NB4 (cell line): ENCODE measurements around the gene PIWIL4.

ENCODE experiments used
- DNase-seq: peaks from one replicate; pipeline ENCODE4 v3.0.0; 2010; ENCODE audit warnings: low read depth
- H3K4me3 ChIP-seq: one replicate; pipeline ENCODE4 v1.5.1; 2011; ENCODE audit warnings: mild to moderate bottlenecking, low read depth, low read length, moderate library complexity
- CTCF ChIP-seq: IDR thresholded peaks from one replicate; pipeline ENCODE4 v1.5.1; 2012; ENCODE audit warnings: low read depth, low read length
- MAX ChIP-seq: IDR thresholded peaks from 2 replicates; pipeline ENCODE4 v1.6.1; 2011; ENCODE audit warnings: low read depth, low read length
- MYC ChIP-seq: IDR thresholded peaks from 2 replicates; pipeline ENCODE4 v1.6.1; 2011; ENCODE audit warnings: low read depth, low read length
- POLR2A ChIP-seq: IDR thresholded peaks from 2 replicates; pipeline ENCODE4 v1.6.1; 2011; ENCODE audit warnings: mild to moderate bottlenecking; ENCODE audit not compliant: insufficient read length; ENCODE audit errors: extremely low read depth

PIWIL4 gene

GRCh38 chr11:94655291-94655690, 88.1 kb downstream of the PIWIL4 start:
- no peak for DNase-seq
- H3K4me3 ChIP-seq, result no peak overlapping the region
- no peak for TF ChIP-seq CTCF
- no peak for TF ChIP-seq POLR2A
- TF ChIP-seq MYC, result no peak
- no peak for TF ChIP-seq MAX

- H3K4me3 ChIP-seq, result no peak overlapping the region
- no peak for DNase-seq
- TF ChIP-seq MYC, result no peak
- TF ChIP-seq MAX, result no peak
- TF ChIP-seq POLR2A, result no peak
- TF ChIP-seq CTCF, result no peak
Observed at GRCh38 chr11:94655956-94656355, 88.8 kb downstream of the PIWIL4 start.

- TF ChIP-seq MAX (no peak), MYC (no peak), CTCF (no peak), POLR2A (no peak)
- H3K4me3 ChIP-seq, result no peak overlapping the region
- DNase-seq, result no peak
Observed at GRCh38 chr11:94656968-94657367, 89.8 kb downstream of the PIWIL4 start.

- no peak overlapping the region for H3K4me3 ChIP-seq
- no peak for TF ChIP-seq MYC
- no peak for TF ChIP-seq POLR2A
- no peak for TF ChIP-seq MAX
- no peak for TF ChIP-seq CTCF
- DNase-seq, result no peak
Observed at GRCh38 chr11:94657629-94658028, 90.5 kb downstream of the PIWIL4 start.

- DNase-seq, result no peak
- H3K4me3 ChIP-seq, result no peak overlapping the region
- TF ChIP-seq POLR2A (no peak), CTCF (no peak), MAX (no peak), MYC (no peak)
Observed at GRCh38 chr11:94658386-94658785, 91.2 kb downstream of the PIWIL4 start.

- no peak overlapping the region for H3K4me3 ChIP-seq
- no peak for DNase-seq
- TF ChIP-seq MAX, result no peak
- TF ChIP-seq MYC, result no peak
- TF ChIP-seq POLR2A, result no peak
- TF ChIP-seq CTCF, result no peak
Observed at GRCh38 chr11:94658888-94659287, 91.7 kb downstream of the PIWIL4 start.
